Endothelial cell of umbilical vein (primary cell): ENCODE results near the gene CTH. TPM values are rescaled to one million over a fixed set of nuclear protein-coding genes. Genes with fewer than 3 reads are reported as not detected.

Experiments used
- BruUV-seq: library from RNA; stranded (reverse); fragments of 400-500 nt; replicated peaks from 2 replicates; lab custom pipeline; 2021; lab: Mats Ljungman, UMichigan
- CTCF ChIA-PET: fragments of 300-600, 350-600 bp; sonication (Branson Sonifier 250); formaldehyde crosslinking; loops from one replicate; lab custom pipeline; 2021; ENCODE audit warnings: antibody characterized with exemption, inconsistent platforms; lab: Charles Lee
- POLR2A ChIA-PET: fragments of 300-600, 350-600 bp; sonication (Branson Sonifier 250); formaldehyde crosslinking; loops from one replicate; lab custom pipeline; 2021; ENCODE audit warnings: antibody characterized with exemption, inconsistent platforms; lab: Charles Lee
- DNase-seq: peaks from one replicate; pipeline ENCODE4 v3.0.0-alpha.2; 2011; ENCODE audit warnings: low read depth, low spot score
- FAIRE-seq: peaks from 2 replicates; lab custom pipeline; 2011; peaks lifted over from hg19 to GRCh38; lab: Jason Lieb, UNC
- H2AFZ ChIP-seq: 2 replicates; pipeline ENCODE4 v1.6.0; 2012; ENCODE audit warnings: low read depth, low read length, control low read depth, inconsistent platforms
- H3K27ac ChIP-seq: 2 replicates; pipeline ENCODE4 v1.5.1; 2011; ENCODE audit warnings: low read depth, mild to moderate bottlenecking, control low read depth, low read length, moderate library complexity; ENCODE audit not compliant: insufficient read depth
- H3K27me3 ChIP-seq, 2 experiments: 2 replicates each; pipeline versions ENCODE4 v1.6.0 to v1.6.1; 2011; ENCODE audit warnings: low read length in 2 of 2, mixed read lengths in 1 of 2; ENCODE audit not compliant: control insufficient read depth in 2 of 2, insufficient read depth in 2 of 2
- H3K36me3 ChIP-seq, 2 experiments: 2 replicates in 1 of 2; 3 replicates in 1 of 2; pipeline ENCODE4 v1.5.1; 2011; ENCODE audit warnings: low read length in 2 of 2, mild to moderate bottlenecking in 1 of 2, moderate library complexity in 1 of 2; ENCODE audit not compliant: control insufficient read depth in 2 of 2, insufficient read depth in 2 of 2; ENCODE audit errors: extremely low read depth in 1 of 2
- H3K4me1 ChIP-seq: 3 replicates; pipeline ENCODE4 v1.5.1; 2011; ENCODE audit warnings: mild to moderate bottlenecking, low read length; ENCODE audit not compliant: control insufficient read depth, insufficient read depth; ENCODE audit errors: extremely low read depth
- H3K4me2 ChIP-seq: 2 replicates; pipeline ENCODE4 v1.6.1; 2011; ENCODE audit warnings: low read length, control low read depth, mixed read lengths; ENCODE audit not compliant: insufficient read depth
- H3K4me3 ChIP-seq, 3 experiments: fragments of 200-600 bp in 1 of 3; sonication (generic), shearing (Covaris generic) in 1 of 3; replicated peaks in 1 of 3; 2 replicates each; pipeline ENCODE4 v1.5.1; 2011 to 2016; ENCODE audit warnings: control low read depth in 3 of 3, low read length in 3 of 3, mild to moderate bottlenecking in 2 of 3, inconsistent platforms in 1 of 3, low read depth in 1 of 3, moderate library complexity in 1 of 3; ENCODE audit not compliant: insufficient read depth in 1 of 3
- H3K79me2 ChIP-seq: 2 replicates; pipeline ENCODE4 v1.6.0; 2012; ENCODE audit warnings: low read length, inconsistent platforms; ENCODE audit not compliant: control insufficient read depth, insufficient read depth
- H3K9ac ChIP-seq: replicated peaks from 2 replicates; pipeline ENCODE3; 2011; ENCODE audit warnings: low read length, control low read depth; ENCODE audit not compliant: insufficient read depth; ENCODE audit errors: extremely low read depth
- H3K9me1 ChIP-seq: replicated peaks from 3 replicates; pipeline ENCODE4 v1.6.0; 2011; ENCODE audit warnings: mild to moderate bottlenecking, low read length; ENCODE audit not compliant: control insufficient read depth, insufficient read depth; ENCODE audit errors: extremely low read depth
- H3K9me3 ChIP-seq: replicated peaks from 2 replicates; pipeline ENCODE4 v1.5.1; 2012; ENCODE audit warnings: low read length, inconsistent platforms; ENCODE audit not compliant: control insufficient read depth, insufficient read depth
- H4K20me1 ChIP-seq: replicated peaks from 2 replicates; pipeline ENCODE3; 2011; ENCODE audit warnings: mild to moderate bottlenecking, low read length; ENCODE audit not compliant: control insufficient read depth, insufficient read depth; ENCODE audit errors: extremely low read depth
- CTCF ChIP-seq, 2 donors: IDR thresholded peaks; 1 replicate in 1 of 2; 2 replicates in 1 of 2; pipeline ENCODE4 v1.5.1; 2011; ENCODE audit warnings: low read length in 2 of 2, mild to moderate bottlenecking in 2 of 2, moderate library complexity in 2 of 2, control low read depth in 1 of 2, inconsistent platforms in 1 of 2, low read depth in 1 of 2; ENCODE audit not compliant: insufficient read depth in 1 of 2; ENCODE audit errors: extremely low read depth in 1 of 2
- EZH2 ChIP-seq: IDR thresholded peaks from 2 replicates; pipeline ENCODE4 v1.6.1; 2012; ENCODE audit warnings: borderline replicate concordance, low read depth, mild to moderate bottlenecking, moderate library complexity, low read length, inconsistent platforms; ENCODE audit not compliant: severe bottlenecking
- FOS ChIP-seq: IDR thresholded peaks from 2 replicates; pipeline ENCODE4 v1.6.1; 2011; ENCODE audit warnings: mild to moderate bottlenecking, low read length, moderate library complexity, borderline replicate concordance; ENCODE audit not compliant: insufficient read depth
- GATA2 ChIP-seq: IDR thresholded peaks from 2 replicates; pipeline ENCODE4 v1.7.0; 2011; ENCODE audit warnings: low read depth, mild to moderate bottlenecking, moderate library complexity, mixed read lengths, low read length; ENCODE audit not compliant: insufficient read length, insufficient read depth
- JUN ChIP-seq: IDR thresholded peaks from 2 replicates; pipeline ENCODE4 v1.6.1; 2011; ENCODE audit warnings: borderline replicate concordance, low read depth; ENCODE audit not compliant: insufficient read length, insufficient read depth
- MAX ChIP-seq: IDR thresholded peaks from 2 replicates; pipeline ENCODE4 v1.6.1; 2011; ENCODE audit not compliant: insufficient read depth, insufficient read length
- MYC ChIP-seq: IDR thresholded peaks from one replicate; pipeline ENCODE4 v1.6.1; 2011; ENCODE audit warnings: mild to moderate bottlenecking, low read depth, low read length
- POLR2A ChIP-seq: IDR thresholded peaks from 2 replicates; pipeline ENCODE4 v1.6.1; 2012; ENCODE audit warnings: low read depth, mild to moderate bottlenecking, control low read depth, low read length
- POLR2AphosphoS5 ChIP-seq: IDR thresholded peaks from 2 replicates; pipeline ENCODE4 v1.6.1; 2012; ENCODE audit warnings: low read depth, mild to moderate bottlenecking, control low read depth, low read length, moderate library complexity; ENCODE audit not compliant: insufficient read depth
- dilution Hi-C: fragments of 300-500 bp; cut with MboI; formaldehyde crosslinking; loops from one replicate; pipeline ENCODE4 v1.15.0; 2019; ENCODE audit warnings: low sequenced_read_pairs; ENCODE audit not compliant: extremely low pct_ligation_motif_present
- intact Hi-C: fragments of 100-400 bp; cut with micrococcal nuclease; formaldehyde crosslinking; loops from one replicate; pipeline ENCODE4 v1.10.0; 2022
- polyA plus RNA-seq, 4 experiments: library from polyadenylated mRNA; depleted of rRNA in 3 of 4; stranded (reverse) in 3 of 4; unstranded in 1 of 4; fragments of >200 nt; gene quantifications; 2 replicates each; pipeline versions ENCODE4 v1.2.1 to v1.2.3, GENCODE V29; 2011 to 2012; ENCODE audit warnings: missing spikeins in 1 of 4
- total RNA-seq: library from RNA; stranded (reverse); gene quantifications from 2 replicates; pipeline ENCODE4 v1.2.3, GENCODE V29; 2021

CTH gene
- total and polyA plus RNA-seq, 2 donors (not counting 3 experiments of a cell fraction or from before 2014, with no cell fraction given), result 1.7 to 2.6 TPM

GRCh38 chr1:70409136-70409535, 1.9 kb upstream of the CTH start:
- no peak for FAIRE-seq
- no peaks in the 10 kb centered on the region for H3K79me2 ChIP-seq
- H4K20me1 ChIP-seq, result no peaks in the 10 kb centered on the region
- H3K9ac ChIP-seq, result no peak overlapping the region
- no peak for DNase-seq
- ChIA-PET POLR2A (no interaction called here), CTCF (interaction anchor here (0.6 kb wide), 1 partner anchor 18 kb away, joined by 4 read pairs; no protein-coding TSS in a partner anchor)
- H3K9me3 ChIP-seq, result no peaks in the 10 kb centered on the region
- no peaks in the 10 kb centered on the region for H3K27me3 ChIP-seq
- H3K9me1 ChIP-seq, result no peaks in the 10 kb centered on the region
- dilution Hi-C loops (no loop called here), intact Hi-C loops (no loop called here)
- H3K36me3 ChIP-seq, result no peaks in the 10 kb centered on the region
- no TSS peak for BruUV-seq
- TF ChIP-seq MAX (no peak), POLR2A (no peak)
- H3K4me2 ChIP-seq, result no peak overlapping the region
- no peak overlapping the region for H2AFZ ChIP-seq
- H3K27ac ChIP-seq, result no peak overlapping the region
- H3K4me1 ChIP-seq, result peaks cover 9% of the 10 kb centered on the region
- H3K4me3 ChIP-seq, result no peak overlapping the region

GRCh38 chr1:70411360-70411844, 334 bp downstream of the CTH start:
- BruUV-seq, result TSS peak; percentile 81
- FAIRE-seq (no peak), DNase-seq (no peak)
- H4K20me1 ChIP-seq, result no peaks in the 10 kb centered on the region
- H3K27ac ChIP-seq, result peak overlapping the region; percentile 91
- H3K9ac ChIP-seq, result peak overlapping the region; percentile 90
- H3K4me1 ChIP-seq, result peaks cover 4% of the 10 kb centered on the region
- H3K9me1 ChIP-seq, result no peaks in the 10 kb centered on the region
- intact Hi-C loops (loop anchor here (1.0 to 5.0 kb wide), 7 partner anchors 49 to 670 kb away; partner anchors contain the start of genes ANKRD13C, LRRC40, SRSF11 and ZRANB2), dilution Hi-C loops (no loop called here)
- peak overlapping the region; percentile 59 to 92 (median 70) for H3K4me3 ChIP-seq
- peak overlapping the region; percentile 96 for H2AFZ ChIP-seq
- H3K36me3 ChIP-seq, result no peaks in the 10 kb centered on the region
- no peaks in the 10 kb centered on the region for H3K79me2 ChIP-seq
- no peaks in the 10 kb centered on the region for H3K9me3 ChIP-seq
- POLR2A ChIA-PET, result interaction anchor here (1.0 to 1.4 kb wide), 8 partner anchors 9 to 206 kb away, joined by 3 to 13 read pairs (median 3); partner anchors contain the start of genes ANKRD13C and LRRC40
- CTCF ChIA-PET, result interaction anchor here (1.2 to 2.6 kb wide), 4 partner anchors 14 to 57 kb away, joined by 3 to 11 read pairs (median 5); partner anchors contain the start of gene ANKRD13C
- peak overlapping the region; percentile 90 for H3K4me2 ChIP-seq
- H3K27me3 ChIP-seq, result no peaks in the 10 kb centered on the region
- no peak for TF ChIP-seq POLR2AphosphoS5
- no peak for TF ChIP-seq EZH2
- no peak for TF ChIP-seq GATA2
- no peak for TF ChIP-seq CTCF (IDR thresholded peaks at IDR 0.05; ENCODE audit: extremely low read depth in 1 of 2, insufficient read depth in 1 of 2, low read depth in 1 of 2, low read length in 2 of 2)
- TF ChIP-seq JUN, result no peak
- TF ChIP-seq MYC, result no peak
- no peak for TF ChIP-seq MAX
- TF ChIP-seq POLR2A, result no peak
- TF ChIP-seq FOS, result no peak
